ENCODE data around the gene GASK1B. TPM values are rescaled to one million over a fixed set of nuclear protein-coding genes. Genes with fewer than 3 reads are reported as not detected.
A peak's percentile ranks its signal among the peaks of the same experiment; 100 is the strongest.

Gene GASK1B
- total RNA-seq (10 to 100 TPM; 41.5 to 56.8 TPM), polyA plus RNA-seq (ENCODE audit: insufficient read length in 6 of 6) (10 to 100 TPM; 21.7 to 27.1 (median 23.2) TPM)
- long read RNA-seq, donor 1, partial matches to known transcripts: 0 of 2 reads
- long read RNA-seq, donor 1, other reads (novel, unspliced or antisense): 0 of 2 reads
- long read RNA-seq, donor 2, partial matches to known transcripts: 0 of 2 reads
- long read RNA-seq, donor 2, other reads (novel, unspliced or antisense): 0 of 2 reads
- long read RNA-seq, donor 3, full-length matches to known transcripts: 1 of 1 reads
- long read RNA-seq, donor 3, partial matches to known transcripts: 0 of 1 reads
- long read RNA-seq, donor 3, other reads (novel, unspliced or antisense): 0 of 1 reads
- long read RNA-seq, donor 4, full-length matches to known transcripts: 1 of 4 reads
- long read RNA-seq, donor 4, partial matches to known transcripts: 2 of 4 reads
- long read RNA-seq, donor 4, other reads (novel, unspliced or antisense): 1 of 4 reads
- long read RNA-seq, donor 5: 0 reads
- long read RNA-seq, donor 6, full-length matches to known transcripts: 1 of 1 reads
- long read RNA-seq, donor 6, partial matches to known transcripts: 0 of 1 reads
- long read RNA-seq, donor 6, other reads (novel, unspliced or antisense): 0 of 1 reads
- long read RNA-seq, donor 7, full-length matches to known transcripts: 1 of 1 reads
- long read RNA-seq, donor 7, partial matches to known transcripts: 0 of 1 reads
- long read RNA-seq, donor 7, other reads (novel, unspliced or antisense): 0 of 1 reads
- long read RNA-seq, donor 8, full-length matches to known transcripts: 2 of 2 reads
- long read RNA-seq, donor 8, partial matches to known transcripts: 0 of 2 reads
- long read RNA-seq, donor 8, other reads (novel, unspliced or antisense): 0 of 2 reads
- long read RNA-seq, donor 9: 0 reads
- long read RNA-seq, donor 10, partial matches to known transcripts: 2 of 2 reads
- long read RNA-seq, donor 10, other reads (novel, unspliced or antisense): 0 of 2 reads
- long read RNA-seq, donor 11, full-length matches to known transcripts: 4 of 4 reads
- long read RNA-seq, donor 11, partial matches to known transcripts: 0 of 4 reads
- long read RNA-seq, donor 11, other reads (novel, unspliced or antisense): 0 of 4 reads
- long read RNA-seq, donor 12, full-length matches to known transcripts: 1 of 1 reads
- long read RNA-seq, donor 12, partial matches to known transcripts: 0 of 1 reads
- long read RNA-seq, donor 12, other reads (novel, unspliced or antisense): 0 of 1 reads

- Histone ChIP-seq H3K36me3 (no peaks in the 10 kb centered on the region), H3K9me3 (no peaks in the 10 kb centered on the region), H3K4me3 (peak within 1 kb of the TSS; percentile 25 to 53), H3K27me3 (peaks cover 0 to 14% of the 10 kb centered on the region in 2 donors), H3K4me1 (peaks cover 7 to 45% of the 10 kb centered on the region in 2 donors), H3K27ac (peak within 1 kb of the TSS; percentile 62 to 69)
- DNase-seq (peak in 3 of 4 donors; percentile 35 to 37 (median 37)), ATAC-seq (peak; percentile 62)
- TF ChIP-seq CTCF (IDR thresholded peaks at IDR 0.05): peak; percentile 43 to 49
- intact Hi-C loops (cut with DNase I): loop anchor here in 1 of 2 donors (5.0 kb wide), 1 partner anchor 180 kb away; no protein-coding TSS in a partner anchor
These were observed at the start of gene GASK1B for GRCh38 chr4:158172261-158173258. Gene GASK1B, minus strand, starts transcription at chr4:158173025. Its CDS starts 1,650 bp downstream, at chr4:158171375.

- intact Hi-C loops (cut with DNase I): no loop called here
- Histone ChIP-seq H3K27ac (no peak overlapping the region), H3K36me3 (peaks cover 0 to 11% of the 10 kb centered on the region in 2 donors), H3K9me3 (no peaks in the 10 kb centered on the region), H3K4me1 (no peaks in the 10 kb centered on the region), H3K4me3 (no peak overlapping the region), H3K27me3 (no peaks in the 10 kb centered on the region)
- ATAC-seq (no peak), DNase-seq (no peak)
- TF ChIP-seq CTCF (IDR thresholded peaks at IDR 0.05): no peak
These were observed 46.8 kb upstream of the GASK1B start for GRCh38 chr4:158219623-158220022.

GRCh38 chr4:158217763-158218162, 44.9 kb upstream of the GASK1B start:
- intact Hi-C loops (cut with DNase I): no loop called here

More at GRCh38 chr4:158217763-158218162, 44.9 kb upstream of the GASK1B start:
- ATAC-seq: no peak
- Histone ChIP-seq H3K4me3 (no peak overlapping the region), H3K27ac (no peak overlapping the region), H3K4me1 (no peaks in the 10 kb centered on the region), H3K36me3 (peaks cover 0 to 11% of the 10 kb centered on the region in 2 donors), H3K9me3 (no peaks in the 10 kb centered on the region), H3K27me3 (no peaks in the 10 kb centered on the region)
- TF ChIP-seq CTCF (IDR thresholded peaks at IDR 0.05): no peak
- DNase-seq: no peak

Measured in left lung (tissue), 14 donors.